HTR-8/SVneo (cell line): Measurements from ENCODE around the gene HSD11B1L.
A peak's percentile ranks its signal among the peaks of the same experiment; 100 is the strongest.

Experiments
- DNase-seq: peaks from one replicate; pipeline ENCODE4 v3.0.0; 2011; ENCODE audit warnings: low spot score, mixed read lengths; ENCODE audit not compliant: insufficient read length
- FAIRE-seq: peaks from 2 replicates; lab custom pipeline; 2011; peaks lifted over from hg19 to GRCh38; lab: Jason Lieb, UNC

The HSD11B1L gene

DNA sequence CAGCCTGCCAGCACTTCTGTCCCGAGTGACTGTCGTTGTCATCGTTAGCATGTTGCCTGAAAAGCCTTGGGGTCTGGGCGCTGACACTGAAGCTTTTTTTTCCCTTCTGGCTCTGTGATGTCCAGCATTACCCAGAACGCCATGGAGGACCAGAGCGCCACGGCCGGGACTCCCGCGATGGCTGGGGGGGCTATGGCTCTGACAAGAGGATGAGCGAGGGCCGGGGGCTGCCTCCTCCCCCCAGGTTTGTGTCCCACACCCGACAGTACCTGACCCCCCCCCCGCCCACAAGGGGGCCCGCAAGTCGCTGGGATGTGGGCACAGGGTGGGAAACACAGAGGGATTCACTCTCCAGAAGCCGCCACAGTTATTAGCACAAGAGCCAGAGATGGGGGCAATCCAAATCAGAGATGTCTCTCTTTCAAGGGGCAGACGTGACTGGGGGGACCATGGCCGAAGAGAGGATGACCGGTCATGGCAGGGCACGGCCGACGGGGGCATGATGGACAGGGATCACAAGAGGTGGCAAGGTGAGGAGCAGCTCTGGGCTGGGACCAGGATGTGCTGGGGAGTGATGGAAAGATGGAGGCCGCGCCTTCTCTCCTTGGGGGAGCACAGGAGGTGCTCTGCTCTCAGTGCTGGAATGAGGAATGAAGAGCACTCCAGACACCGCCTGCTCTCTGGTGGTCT, 13.8 kb upstream of the HSD11B1L start:
- DNase-seq (no peak), FAIRE-seq (no peak)

DNA sequence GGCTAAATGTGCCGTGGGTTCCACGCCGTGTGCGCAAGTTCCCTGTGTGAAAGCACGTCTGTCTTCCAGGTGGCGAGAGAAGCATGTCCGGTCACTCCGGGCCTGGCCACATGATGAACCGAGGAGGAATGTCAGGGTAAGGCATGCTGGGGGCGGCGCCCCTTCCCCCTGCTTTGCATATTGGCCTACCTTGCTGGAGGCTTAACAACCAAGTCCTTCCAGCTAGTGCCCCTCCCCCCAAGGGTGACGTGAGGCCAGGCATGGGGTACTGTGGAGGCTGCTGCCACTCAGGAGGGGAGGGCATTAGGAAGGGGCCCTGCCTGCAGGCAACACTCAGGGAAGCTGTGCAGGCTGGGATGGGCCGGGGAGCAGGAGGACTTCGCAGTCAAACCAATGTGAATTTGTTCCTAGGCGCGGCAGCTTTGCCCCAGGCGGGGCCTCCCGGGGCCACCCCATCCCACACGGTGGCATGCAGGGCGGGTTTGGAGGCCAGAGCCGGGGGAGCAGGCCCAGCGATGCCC, 13.0 kb upstream of the HSD11B1L start:
- DNase-seq (no peak), FAIRE-seq (no peak)

DNA sequence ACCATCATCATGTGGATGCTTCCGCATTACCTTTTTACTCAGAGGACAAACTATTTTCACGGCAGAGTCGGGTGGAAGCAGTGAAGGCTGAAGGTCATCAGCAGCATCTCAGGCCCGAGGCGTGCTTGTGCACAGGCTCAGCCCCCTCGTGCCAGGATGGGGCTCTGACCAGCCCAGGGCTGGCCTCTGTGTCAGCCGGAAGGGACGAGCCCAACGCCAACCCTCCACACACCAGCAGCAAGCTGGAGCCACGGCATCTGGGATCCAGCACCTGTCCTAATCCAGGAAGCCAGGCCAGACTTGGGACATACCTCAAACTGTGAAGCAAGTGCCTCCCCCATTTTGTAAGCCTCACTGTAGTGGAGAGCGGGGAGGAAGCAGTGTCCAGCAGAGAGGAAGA, 11.6 kb upstream of the HSD11B1L start:
- FAIRE-seq (no peak), DNase-seq (no peak)

DNA sequence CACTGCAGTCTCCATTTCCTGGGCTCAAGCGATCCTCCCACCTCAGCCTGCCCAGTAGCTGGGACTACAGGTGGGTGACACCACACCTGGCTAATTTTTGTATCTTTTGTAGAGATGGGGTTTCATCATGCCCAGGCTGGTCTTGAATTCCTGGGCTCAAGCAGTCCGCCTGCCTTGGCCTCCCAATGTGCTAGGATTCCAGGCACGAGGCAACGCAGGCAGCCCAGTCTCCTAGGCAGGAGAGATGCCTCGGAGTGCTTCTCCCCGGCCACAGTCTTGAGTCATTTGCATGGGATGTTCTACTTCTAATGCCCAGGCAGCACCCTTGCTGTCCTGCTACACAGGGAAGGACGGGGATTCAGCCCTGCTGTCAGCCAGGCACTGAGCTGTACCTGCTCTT, 9.2 kb upstream of the HSD11B1L start:
- DNase-seq (no peak), FAIRE-seq (no peak)

DNA sequence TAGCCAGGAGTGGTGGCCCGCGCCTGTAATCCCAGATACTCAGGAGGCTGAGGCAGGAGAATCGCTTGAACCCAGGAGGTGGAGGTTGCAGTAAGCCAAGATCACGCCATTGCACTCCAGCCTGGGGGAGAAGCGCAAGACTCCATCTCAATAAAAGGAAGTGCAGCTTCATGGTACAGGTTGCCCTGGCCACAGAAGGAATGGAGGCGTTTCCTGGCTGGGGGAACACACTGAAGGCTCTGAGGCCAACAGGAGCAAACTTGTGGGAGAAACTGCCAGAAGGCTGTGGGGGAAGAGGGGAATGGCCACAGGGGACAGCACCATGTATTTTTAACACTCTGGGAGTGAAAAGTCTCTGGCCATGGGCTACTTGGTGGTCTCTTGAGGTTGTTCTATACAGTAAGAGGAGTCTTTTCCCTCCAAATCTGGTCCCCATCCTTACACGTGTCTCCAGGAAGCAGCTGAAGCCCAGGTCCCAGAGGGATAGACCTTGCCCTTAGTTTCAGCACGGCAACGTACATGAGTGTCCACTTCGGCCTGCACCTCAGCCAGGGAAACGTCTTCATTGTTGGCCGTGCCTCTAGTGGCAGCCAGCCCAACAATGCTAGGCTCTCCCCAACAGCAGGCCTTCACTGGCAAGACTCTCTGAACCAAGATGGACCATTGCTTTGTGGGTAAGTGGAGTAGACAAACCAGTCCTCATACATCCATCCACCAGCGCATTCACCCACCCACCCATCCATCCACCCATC, 7.9 kb upstream of the HSD11B1L start:
- no peak for DNase-seq
- no peak for FAIRE-seq

DNA sequence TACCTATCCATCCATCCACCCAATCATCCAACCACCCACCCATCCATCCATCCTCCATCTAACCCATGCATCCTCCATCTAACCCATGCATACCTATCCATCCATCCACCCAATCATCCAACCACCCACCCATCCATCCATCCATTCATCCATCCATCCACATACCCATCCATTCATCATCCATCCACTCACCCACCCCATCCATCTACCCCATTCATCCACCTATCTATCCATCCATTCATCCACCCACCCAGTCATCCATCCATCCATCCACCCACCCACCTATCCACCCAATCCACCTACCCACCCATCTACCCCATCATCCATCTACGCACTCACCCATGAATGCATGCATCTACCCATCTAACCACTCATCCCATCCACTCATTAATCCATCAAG, 7.1 kb upstream of the HSD11B1L start:
- DNase-seq (no peak), FAIRE-seq (peak; percentile 94)

DNA sequence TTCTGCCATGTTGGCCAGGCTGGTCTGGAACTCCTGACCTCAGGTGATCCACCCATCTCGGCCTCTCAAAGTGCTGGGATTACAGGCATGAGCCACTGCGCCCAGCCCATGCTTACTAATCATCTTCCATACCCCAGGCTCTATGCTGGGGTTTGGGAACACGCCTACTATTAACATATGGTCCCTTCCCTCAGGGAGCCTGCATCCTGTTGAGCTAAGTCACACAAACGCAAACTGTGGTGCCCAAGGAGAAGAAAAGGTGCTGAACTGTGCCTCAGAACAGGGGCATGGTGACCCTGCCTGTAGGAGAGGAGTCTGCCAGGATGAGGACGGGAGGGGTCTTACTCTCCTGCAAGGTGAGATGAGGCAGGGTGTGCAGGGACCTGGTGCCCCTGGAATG, 6.1 kb upstream of the HSD11B1L start:
- FAIRE-seq = no peak
- DNase-seq = no peak

DNA sequence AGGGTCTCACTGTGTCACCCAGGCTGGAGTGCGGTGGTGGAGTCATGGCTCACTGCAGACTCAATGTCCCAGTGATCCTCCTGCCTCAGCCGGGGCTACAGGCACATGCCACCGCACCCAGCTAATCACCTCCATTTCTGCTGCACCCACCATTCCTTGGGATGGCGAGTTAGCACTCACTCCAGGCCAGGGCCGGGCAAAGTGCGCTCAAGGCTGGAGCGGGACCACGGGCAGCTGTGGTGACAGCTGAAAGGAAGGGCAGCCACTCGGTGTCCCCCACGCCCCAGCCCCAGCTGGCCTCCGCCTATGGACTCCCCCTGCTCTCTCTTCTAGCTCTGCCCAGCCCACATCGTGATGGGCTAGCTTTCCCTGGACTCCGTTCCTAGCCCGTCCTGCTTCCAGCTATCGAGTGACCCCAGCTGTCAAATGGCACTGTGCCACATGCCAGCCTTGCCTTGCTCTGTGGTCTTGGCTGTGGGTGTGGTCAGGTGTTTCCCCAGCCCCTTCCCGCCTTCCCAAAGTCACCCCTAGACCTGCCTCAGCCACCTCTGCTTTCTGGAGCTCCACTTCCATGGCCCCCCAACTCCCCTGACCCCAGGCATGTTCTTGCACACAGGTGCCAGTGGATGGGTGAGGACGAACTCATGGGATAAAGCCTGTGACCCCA, 4.6 kb upstream of the HSD11B1L start:
- DNase-seq (no peak), FAIRE-seq (no peak)

DNA sequence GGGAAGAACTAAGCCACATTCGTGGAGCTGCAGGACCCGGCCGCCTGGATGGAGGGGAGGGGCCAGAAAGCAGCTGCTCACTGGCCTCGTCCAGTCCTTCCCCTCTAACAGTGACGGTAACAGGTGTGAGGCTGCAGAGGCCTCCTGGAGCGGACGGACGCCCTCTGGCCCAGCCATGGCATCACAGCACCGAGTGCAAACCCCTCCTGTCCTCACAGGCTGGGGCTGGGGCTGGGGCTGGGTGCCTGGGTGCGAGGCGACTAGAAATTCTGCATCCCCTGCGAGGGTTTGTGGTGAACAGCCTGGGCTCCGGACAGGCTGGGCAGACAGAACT, 4.1 kb upstream of the HSD11B1L start:
- no peak for FAIRE-seq
- DNase-seq = no peak

DNA sequence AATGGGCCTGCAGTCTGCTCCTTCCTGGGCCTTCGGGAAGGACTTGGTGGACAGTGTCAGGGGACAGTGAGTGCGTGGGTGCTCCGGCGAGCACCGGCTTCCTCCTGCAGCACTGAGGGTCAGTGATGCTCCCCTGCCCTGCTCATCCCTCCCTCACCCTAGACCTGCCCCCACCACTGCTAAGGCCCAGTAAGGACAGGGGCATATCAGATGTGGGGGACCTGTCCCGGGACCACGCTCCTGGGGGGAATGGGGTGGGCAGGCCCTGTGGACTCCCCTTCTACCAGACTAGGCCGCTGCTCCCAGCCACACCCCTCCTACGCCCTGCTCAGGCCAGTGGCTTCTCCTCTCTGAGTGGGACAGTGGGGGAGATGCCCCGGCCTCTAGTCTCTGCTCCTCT, 3.7 kb upstream of the HSD11B1L start:
- FAIRE-seq = no peak

DNA sequence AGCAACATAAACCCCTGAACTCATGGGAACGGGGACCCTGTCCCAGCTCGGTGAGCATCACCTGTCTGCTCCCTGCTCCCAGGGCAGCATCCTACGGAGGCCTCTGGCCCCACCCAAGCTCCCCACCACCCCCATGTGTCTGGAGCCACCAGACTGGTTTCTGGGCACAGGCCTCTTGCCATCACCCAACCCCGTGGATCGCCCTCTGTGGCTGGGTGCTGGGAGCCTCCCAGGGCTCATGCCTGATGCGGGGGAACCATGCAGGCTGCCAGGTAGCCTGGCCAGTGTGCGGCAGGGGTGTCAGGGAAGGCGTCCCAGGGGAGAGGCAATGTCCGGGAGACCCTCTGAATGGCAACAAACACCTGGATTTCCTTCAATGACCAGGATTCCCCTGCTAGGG, 3.2 kb upstream of the HSD11B1L start:
- FAIRE-seq (no peak), DNase-seq (no peak)

More for the DNA sequence above, 3.7 kb upstream of the HSD11B1L start:
- DNase-seq = no peak

DNA sequence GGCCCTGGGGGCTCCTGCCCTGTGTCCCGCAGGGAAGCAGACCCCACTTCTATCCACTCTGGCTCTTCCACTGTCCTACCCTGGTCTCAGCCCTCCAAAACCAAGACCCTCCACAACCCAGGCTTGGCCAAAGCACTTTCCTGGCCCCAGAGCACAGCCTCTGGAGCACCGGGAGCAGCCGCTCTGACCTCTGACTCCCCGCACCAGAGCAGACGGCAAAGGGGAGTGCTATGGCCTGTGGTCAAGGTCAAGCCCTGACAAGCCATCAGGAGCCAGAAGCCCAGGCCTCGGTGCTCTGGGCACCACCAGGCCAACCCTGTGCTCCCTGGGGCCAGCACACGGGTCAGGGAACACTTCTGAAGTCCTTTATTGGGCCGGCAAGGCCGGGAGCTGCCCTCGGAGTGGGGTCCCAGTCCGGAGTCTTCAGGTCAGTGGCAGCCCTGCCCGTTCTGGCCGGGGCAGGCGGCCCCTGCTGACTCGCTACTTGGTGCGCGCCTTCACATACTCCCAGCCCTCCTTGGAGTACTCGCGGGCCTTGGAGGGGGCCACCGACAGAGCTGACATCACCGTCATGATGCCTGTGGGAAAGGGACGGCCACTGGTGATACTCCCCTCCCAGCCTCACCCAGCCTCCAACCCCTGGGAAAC, 2.6 kb upstream of the HSD11B1L start:
- FAIRE-seq (no peak), DNase-seq (no peak)

DNA sequence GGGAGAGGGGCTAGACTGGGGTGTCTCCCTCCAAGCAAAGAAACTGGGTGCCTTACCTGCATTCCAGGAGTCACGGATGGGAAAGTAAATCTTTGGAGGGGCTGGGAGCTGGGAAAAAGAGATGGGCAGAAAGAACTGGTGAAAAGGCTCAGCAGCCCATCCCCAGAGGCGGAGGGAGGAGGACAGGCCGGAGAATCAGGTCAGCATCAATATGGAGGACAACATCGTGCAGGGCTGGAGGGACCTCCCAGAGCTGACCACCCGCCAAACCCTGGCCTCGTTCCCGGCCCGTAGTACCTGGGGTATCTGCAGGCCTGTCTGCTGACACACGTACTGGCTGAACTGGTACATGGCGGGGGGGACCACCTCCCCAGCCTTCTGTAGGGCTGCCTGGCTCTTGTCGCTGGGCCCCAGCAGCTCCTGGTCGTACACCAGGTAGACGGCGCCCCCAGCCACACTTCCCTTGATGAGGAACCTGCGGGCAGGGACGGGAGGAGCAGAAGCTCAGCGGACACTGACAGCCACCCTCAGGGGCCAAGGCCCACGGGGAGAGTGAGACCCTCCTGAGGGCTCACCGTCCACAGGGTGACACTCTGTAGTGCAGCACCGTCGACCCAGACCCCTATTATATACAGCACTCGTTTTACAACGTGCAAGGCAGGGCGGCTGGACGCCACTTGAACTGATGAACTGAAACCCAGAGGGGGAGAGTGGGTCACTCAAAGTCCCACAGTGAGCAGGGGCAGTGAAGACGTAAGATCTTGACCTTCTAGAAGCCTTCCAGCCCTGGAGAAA, 1.3 kb upstream of the HSD11B1L start:
- no peak for FAIRE-seq

DNA sequence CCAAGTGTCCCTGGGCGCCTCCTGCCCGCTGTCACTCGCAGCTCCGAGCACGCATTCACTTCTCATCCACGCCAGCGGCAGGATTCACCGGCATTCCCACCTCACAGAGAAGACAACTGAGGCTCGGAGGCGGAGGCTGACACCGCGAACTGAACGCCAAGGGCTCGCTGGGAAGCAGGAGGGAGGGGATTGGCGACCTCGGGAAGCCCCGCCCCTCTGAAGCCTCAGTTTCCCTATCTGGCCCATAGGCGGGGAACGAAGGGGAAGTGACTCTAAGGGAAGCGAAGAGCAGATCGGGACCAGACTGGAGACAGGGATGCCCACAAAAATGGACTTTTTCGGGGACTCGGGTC, 767 bp upstream of the HSD11B1L start:
- FAIRE-seq = no peak
- DNase-seq = no peak

More for the DNA sequence above, 1.3 kb upstream of the HSD11B1L start:
- no peak for DNase-seq

DNA sequence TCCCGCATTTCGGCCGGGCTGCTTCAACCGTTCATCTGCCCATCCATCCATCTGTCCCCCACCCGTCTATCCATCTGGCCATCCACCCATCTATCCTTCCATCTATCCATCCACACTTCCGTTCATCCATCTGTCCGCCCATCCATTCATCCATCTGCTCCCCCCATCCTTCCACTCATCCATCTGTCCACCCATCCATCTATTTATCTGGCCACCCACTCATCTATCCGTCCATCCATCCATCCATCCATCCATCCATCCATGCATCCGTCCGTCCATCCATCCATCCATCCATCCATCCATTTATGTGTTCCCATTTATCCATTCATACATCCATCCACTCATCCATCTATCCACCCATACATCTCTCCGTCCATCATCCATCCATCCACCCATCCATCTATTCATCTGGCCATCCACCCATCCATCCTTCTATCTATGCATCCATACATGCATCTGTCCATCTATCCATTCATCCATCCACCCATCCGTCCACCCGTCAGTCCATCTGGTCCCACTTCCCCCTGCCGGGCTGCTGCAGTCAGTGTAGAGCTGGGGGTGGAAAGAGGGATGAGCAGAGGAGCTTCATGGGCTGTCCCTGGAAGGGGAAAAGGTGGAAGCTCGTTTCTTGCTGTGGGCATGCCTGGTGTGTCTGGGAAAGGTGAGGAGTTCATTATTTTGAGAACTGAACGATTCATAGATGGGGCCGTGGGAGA, 722 bp downstream of the HSD11B1L start:
- FAIRE-seq (peak; percentile 59), DNase-seq (no peak)

DNA sequence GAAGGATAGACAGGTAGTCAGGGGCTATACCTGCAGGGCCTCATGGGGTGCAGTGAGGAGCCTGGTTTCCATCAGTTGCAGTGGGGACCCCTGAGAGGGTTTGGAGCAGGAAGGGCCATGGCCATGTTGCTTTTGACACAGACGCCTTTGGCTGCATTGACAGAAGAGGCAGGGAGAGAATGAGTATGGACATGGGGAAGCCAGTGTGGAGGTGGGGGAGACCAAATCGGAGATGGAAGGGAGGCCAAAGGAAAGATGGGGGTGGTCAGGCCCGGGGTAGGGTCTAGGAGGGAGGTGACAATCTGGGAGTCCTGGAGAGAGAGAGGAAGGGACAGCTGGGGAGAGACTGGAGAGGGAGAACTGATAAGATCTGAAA, 1.3 kb downstream of the HSD11B1L start:
- DNase-seq (no peak), FAIRE-seq (no peak)

DNA sequence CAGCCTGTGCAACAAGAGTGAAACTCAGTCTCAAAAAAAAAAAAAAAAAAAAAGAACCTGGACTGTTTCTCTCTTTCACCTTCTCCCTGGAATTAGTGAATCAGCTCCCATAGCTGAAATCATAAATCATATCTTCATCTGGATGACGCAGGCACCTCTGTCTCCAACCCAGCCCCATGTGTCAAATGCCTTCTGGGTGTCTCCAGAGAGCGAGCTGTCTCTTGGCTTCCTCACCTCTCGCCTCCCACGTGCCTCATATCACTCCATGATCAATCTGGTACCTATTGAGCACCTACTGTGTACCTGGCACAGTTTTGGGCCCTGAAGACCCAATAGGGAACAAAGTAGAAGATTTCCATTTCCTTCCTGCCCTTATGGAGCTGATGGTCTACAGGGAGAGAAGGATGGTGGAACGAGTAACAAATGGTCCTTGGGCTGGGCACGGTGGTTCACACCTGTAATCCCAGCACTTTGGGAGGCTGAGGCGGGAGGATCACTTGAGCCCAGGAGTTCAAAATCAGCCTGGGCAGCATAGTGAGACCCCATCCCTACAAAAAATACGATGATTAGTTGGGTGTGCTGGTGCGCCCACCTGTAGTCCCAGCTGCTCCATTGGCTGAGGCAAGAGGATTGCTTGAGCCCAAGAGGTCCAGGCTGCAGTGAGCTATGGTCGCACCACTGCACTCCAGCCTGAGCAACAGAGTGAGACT, 2.5 kb downstream of the HSD11B1L start:
- no peak for FAIRE-seq
- DNase-seq = no peak

DNA sequence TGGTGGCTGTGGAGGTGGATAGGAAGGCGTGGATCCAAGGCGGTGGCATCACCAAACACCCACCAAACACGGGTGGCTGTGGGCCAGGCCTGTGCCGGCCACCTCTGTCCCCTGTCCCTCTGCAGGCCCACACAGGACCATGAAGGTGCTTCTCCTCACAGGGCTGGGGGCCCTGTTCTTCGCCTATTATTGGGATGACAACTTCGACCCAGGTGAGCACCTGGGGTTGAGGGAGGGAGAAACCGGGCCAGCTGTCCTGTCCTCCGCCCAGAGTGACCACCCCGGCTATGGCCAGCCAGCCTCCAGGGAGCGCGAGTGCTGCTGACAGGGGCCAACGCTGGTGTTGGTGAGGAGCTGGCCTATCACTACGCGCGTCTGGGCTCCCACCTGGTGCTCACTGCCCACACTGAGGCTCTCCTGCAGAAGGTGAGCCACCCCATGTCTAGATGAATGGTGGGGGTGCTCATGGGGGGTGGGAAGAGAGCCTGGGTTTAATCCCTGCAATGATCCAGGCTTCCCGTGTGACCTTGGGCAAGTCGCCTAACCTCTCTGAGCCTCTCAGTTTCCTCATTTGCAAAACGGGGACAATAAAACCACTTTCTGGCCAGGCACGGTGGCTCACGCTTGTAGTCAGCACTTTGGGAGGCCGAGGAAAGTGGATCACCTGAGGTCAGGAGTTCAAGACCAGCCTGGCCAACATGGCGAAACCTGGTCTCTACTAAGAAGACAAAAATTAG, 4.0 kb downstream of the HSD11B1L start:
- DNase-seq (no peak), FAIRE-seq (no peak)
